Measurements from ENCODE around the gene SFRP4.
"Not testable (repeated sequence)": the region's sequence is repeated elsewhere in the genome, so short reads cannot be mapped to it uniquely, and the experiment has no call there.

SFRP4 gene

GRCh38 chr7:37916673-37917660 lies at the start of gene SFRP4:
Gene SFRP4, minus strand, starts transcription at chr7:37916817. Its CDS starts 280 bp downstream, at chr7:37916537.
- DNase-seq: peak; percentile 41

- no peak for DNase-seq
These were observed 47.6 kb upstream of the SFRP4 start for GRCh38 chr7:37964196-37964595.

GRCh38 chr7:37961251-37961650 lies 44.6 kb upstream of the SFRP4 start:
- no peak for DNase-seq

GRCh38 chr7:37960483-37960882 lies 43.9 kb upstream of the SFRP4 start:
- no peak for DNase-seq

GRCh38 chr7:37957221-37957970 lies 40.8 kb upstream of the SFRP4 start:
- no peak for DNase-seq

- DNase-seq: no peak
These were observed 40.2 kb upstream of the SFRP4 start for GRCh38 chr7:37956791-37957190.

- DNase-seq: not testable (repeated sequence)
These were observed 37.6 kb upstream of the SFRP4 start for GRCh38 chr7:37954217-37954616.

GRCh38 chr7:37952240-37952639 lies 35.6 kb upstream of the SFRP4 start:
- no peak for DNase-seq

- DNase-seq: no peak
These were observed 31.3 kb upstream of the SFRP4 start for GRCh38 chr7:37947941-37948210.

- DNase-seq: no peak
These were observed 30.7 kb upstream of the SFRP4 start for GRCh38 chr7:37947138-37947940.

- peak; percentile 61 for DNase-seq
These were observed 28.7 kb upstream of the SFRP4 start for GRCh38 chr7:37945336-37945735.

GRCh38 chr7:37944737-37945054 lies 28.1 kb upstream of the SFRP4 start:
- DNase-seq: no peak

GRCh38 chr7:37943905-37944736 lies 27.5 kb upstream of the SFRP4 start:
- DNase-seq: no peak

- DNase-seq: no peak
These were observed 26.5 kb upstream of the SFRP4 start for GRCh38 chr7:37942934-37943610.

- no peak for DNase-seq
These were observed 16.5 kb upstream of the SFRP4 start for GRCh38 chr7:37933018-37933566.

GRCh38 chr7:37932543-37932942 lies 15.9 kb upstream of the SFRP4 start:
- DNase-seq: no peak

GRCh38 chr7:37930226-37930948 lies 13.8 kb upstream of the SFRP4 start:
- no peak for DNase-seq

GRCh38 chr7:37928878-37929277 lies 12.3 kb upstream of the SFRP4 start:
- DNase-seq: no peak

GRCh38 chr7:37927773-37928444 lies 11.3 kb upstream of the SFRP4 start:
- no peak for DNase-seq

GRCh38 chr7:37925620-37926019 lies 9.0 kb upstream of the SFRP4 start:
- DNase-seq: no peak

Measured in fibroblast of skin of right quadriceps (primary cell).